ENCODE data around the gene KDM2A. TPM values are rescaled to one million over a fixed set of nuclear protein-coding genes. Genes with fewer than 3 reads are reported as not detected.

Gene KDM2A
- total RNA-seq, 1 donor from 2014 or later = 97.5 TPM

DNA sequence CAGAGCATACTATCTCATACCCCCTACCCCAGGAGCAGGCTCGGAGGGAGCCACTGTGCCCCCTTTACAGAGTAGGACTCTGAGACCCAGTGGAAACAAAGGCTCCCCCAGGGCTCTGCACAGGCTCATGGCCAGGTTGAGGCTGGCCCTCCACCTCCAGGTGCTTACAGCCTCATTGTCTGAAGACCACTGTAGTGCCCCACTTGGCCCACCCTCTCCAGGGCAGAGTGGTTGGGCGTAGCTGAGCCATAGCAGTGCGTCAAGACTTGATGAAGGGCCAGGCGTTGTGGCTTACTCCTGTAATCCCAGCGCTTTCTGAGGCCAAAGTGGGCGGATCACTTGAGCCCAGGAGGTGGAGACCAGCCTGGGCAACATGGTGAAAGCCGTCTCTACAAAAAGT, 171.7 kb downstream of the KDM2A start:
- DNase-seq (ENCODE audit: extremely low spot score, unreplicated experiment) = no peak
- Mint-ChIP-seq H3K4me1 (ENCODE audit: unreplicated experiment) (peaks cover 19% of the 10 kb centered on the region), H3K27me3 (no peaks in the 10 kb centered on the region), H3K27ac (no peak overlapping the region), H3K9me3 (no peaks in the 10 kb centered on the region), H3K36me3 (peaks cover 17% of the 10 kb centered on the region), H3K4me3 (peak overlapping the region; percentile 92)
- no peak for TF ChIP-seq CTCF (conservative IDR thresholded peaks at IDR 0.05)

- Mint-ChIP-seq H3K4me1 (ENCODE audit: unreplicated experiment) (peaks cover 19% of the 10 kb centered on the region), H3K27ac (peak overlapping the region; percentile 83), H3K9me3 (no peaks in the 10 kb centered on the region), H3K36me3 (peaks cover 26% of the 10 kb centered on the region), H3K4me3 (peak overlapping the region; percentile 14), H3K27me3 (no peaks in the 10 kb centered on the region)
- no peak for TF ChIP-seq CTCF (conservative IDR thresholded peaks at IDR 0.05)
- no peak for DNase-seq (ENCODE audit: extremely low spot score, unreplicated experiment)
Observed at GRCh38 chr11:67291481-67292381, 172.7 kb downstream of the KDM2A start.

GRCh38 chr11:67292671-67293070, 173.6 kb downstream of the KDM2A start:
- no peak for TF ChIP-seq CTCF (conservative IDR thresholded peaks at IDR 0.05)
- Mint-ChIP-seq H3K27ac (peak overlapping the region; percentile 83), H3K4me3 (peak overlapping the region; percentile 63), H3K9me3 (no peaks in the 10 kb centered on the region), H3K36me3 (peaks cover 30% of the 10 kb centered on the region), H3K27me3 (no peaks in the 10 kb centered on the region), H3K4me1 (ENCODE audit: unreplicated experiment) (peaks cover 12% of the 10 kb centered on the region)
- DNase-seq (ENCODE audit: extremely low spot score, unreplicated experiment) = no peak

DNA sequence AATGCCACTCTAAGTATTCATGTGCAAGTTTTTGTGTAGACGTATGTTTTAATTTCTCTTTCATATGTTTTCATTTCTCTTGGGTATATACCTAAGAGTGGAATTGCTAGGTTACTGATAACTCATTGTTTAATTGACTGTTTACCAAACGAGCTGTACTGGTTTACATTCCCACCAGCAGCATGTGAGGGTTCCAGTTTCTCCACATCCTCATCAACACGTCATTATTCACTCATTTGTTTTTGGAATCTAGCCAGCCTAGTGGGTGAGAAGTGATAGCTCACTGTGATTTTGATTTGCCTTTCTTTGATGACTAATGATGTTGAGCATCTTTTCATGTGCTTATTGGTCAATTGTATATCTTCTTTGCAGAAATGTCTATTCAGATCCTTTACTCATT, 174.0 kb downstream of the KDM2A start:
- no peaks in the 10 kb centered on the region for H3K27me3 Mint-ChIP-seq
- H3K9me3 Mint-ChIP-seq = no peaks in the 10 kb centered on the region
- DNase-seq (ENCODE audit: extremely low spot score, unreplicated experiment) = no peak
- peak overlapping the region; percentile 63 for H3K4me3 Mint-ChIP-seq
- no peak for TF ChIP-seq CTCF (conservative IDR thresholded peaks at IDR 0.05)
- peaks cover 31% of the 10 kb centered on the region for H3K36me3 Mint-ChIP-seq
- H3K4me1 Mint-ChIP-seq (ENCODE audit: unreplicated experiment) = peaks cover 9% of the 10 kb centered on the region
- H3K27ac Mint-ChIP-seq = peak overlapping the region; percentile 83

DNA sequence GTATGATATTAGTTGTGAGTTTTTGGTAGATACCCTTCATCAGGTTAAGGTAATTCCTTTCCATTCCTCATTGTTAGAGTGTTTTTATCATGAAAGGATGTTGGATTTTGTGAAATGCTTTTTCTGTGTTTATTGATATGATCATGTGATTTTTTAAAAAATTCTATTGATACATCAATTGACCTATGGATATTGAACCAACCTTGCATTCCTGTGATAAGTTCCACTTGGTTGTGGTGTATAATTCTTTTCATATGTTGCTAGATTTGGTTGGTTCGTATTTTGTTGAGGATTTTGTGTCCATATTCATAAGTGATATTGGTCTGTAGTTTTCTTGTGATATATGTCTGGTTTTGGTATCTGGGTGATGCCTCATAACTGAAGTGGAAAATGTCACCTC, 176.8 kb downstream of the KDM2A start:
- peaks cover 37% of the 10 kb centered on the region for H3K36me3 Mint-ChIP-seq

More for the DNA sequence above, 176.8 kb downstream of the KDM2A start:
- DNase-seq (ENCODE audit: extremely low spot score, unreplicated experiment) = no peak
- Mint-ChIP-seq H3K27ac (no peak overlapping the region), H3K27me3 (no peaks in the 10 kb centered on the region), H3K4me3 (no peak overlapping the region), H3K4me1 (ENCODE audit: unreplicated experiment) (peaks cover 9% of the 10 kb centered on the region), H3K9me3 (no peaks in the 10 kb centered on the region)
- TF ChIP-seq CTCF (conservative IDR thresholded peaks at IDR 0.05) = no peak
